Fibroblast of pulmonary artery (primary cell): ENCODE measurements around the gene C16orf46.
A peak's percentile ranks its signal among the peaks of the same experiment; 100 is the strongest.

Source experiments
- DNase-seq: peaks from one replicate; pipeline ENCODE4 v3.0.0-alpha.2; 2010; ENCODE audit warnings: low read depth
- H3K4me3 ChIP-seq: replicated peaks from 2 replicates; pipeline ENCODE4 v1.5.1; 2011; ENCODE audit warnings: low read depth, mild to moderate bottlenecking, control low read depth, low read length, moderate library complexity
- TF ChIP-seq, protein P1 (sequence below): IDR thresholded peaks from 2 replicates; pipeline ENCODE4 v1.5.1; 2011; ENCODE audit warnings: mild to moderate bottlenecking, control low read depth, low read length, inconsistent platforms; ENCODE audit errors: missing control alignments

C16orf46 gene

DNA sequence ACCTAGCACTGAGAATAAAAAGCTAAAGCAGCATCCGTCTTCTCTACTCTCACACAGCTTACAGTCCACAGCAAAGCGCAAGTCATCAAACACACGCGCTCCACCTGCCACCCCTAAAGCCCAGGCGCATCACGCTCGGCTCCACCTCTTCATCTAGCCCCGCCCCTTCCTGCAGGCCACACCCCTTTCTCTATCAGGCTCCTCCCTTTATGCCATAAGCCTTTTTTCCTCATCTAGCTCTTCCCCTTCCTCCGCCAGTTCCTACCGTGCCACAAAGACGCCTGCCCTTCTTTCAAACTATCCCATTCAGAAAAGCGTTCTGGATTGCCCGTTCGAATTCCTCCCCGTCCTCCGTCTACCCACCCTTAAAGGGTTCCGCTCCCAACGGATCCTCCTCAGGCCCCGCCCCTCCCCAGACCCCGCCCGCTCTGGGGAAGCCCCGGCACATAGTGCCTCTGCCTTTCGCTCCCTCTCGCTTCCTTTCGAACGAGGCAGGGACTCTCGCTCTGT, 417 bp downstream of the C16orf46 start:
- peak overlapping the region; percentile 80 for H3K4me3 ChIP-seq
- TF ChIP-seq, protein P1, sequence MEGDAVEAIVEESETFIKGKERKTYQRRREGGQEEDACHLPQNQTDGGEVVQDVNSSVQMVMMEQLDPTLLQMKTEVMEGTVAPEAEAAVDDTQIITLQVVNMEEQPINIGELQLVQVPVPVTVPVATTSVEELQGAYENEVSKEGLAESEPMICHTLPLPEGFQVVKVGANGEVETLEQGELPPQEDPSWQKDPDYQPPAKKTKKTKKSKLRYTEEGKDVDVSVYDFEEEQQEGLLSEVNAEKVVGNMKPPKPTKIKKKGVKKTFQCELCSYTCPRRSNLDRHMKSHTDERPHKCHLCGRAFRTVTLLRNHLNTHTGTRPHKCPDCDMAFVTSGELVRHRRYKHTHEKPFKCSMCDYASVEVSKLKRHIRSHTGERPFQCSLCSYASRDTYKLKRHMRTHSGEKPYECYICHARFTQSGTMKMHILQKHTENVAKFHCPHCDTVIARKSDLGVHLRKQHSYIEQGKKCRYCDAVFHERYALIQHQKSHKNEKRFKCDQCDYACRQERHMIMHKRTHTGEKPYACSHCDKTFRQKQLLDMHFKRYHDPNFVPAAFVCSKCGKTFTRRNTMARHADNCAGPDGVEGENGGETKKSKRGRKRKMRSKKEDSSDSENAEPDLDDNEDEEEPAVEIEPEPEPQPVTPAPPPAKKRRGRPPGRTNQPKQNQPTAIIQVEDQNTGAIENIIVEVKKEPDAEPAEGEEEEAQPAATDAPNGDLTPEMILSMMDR: no peak
- DNase-seq: peak; percentile 77

DNA sequence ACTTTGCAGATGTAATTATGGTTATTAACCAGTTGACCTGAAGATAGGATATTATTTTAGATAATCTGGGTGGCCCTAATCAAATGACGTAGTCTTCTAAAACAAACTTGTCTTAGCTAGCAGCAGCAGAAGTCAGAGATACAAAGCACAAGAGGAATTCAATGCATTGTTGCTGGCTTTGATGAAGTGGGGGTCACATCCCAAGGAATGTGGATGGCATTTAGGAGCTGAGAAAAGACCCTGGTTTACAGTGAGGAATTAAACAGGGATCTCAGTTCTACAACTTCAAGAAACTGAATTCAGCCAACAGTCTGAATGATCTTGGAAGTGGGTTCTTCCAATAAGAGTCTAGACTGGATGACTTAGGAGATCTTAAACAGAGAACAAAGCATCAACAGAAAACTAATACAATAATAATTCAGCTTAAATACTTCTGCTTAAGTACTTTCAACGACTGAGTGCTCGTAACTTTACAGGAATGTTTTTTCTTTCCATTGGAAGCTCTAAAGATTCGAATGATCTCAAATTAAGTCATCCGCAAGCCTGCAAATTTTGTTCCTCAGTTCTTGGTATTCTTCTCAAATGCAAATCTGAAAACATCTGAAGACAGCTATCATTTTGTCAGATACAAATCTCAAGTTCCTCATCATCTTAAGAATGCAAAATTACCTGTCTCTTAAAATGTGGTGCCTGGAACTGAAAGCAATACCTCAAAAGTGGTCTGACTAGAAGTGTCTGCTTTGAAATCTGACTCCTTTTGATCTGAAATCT, 3.3 kb downstream of the C16orf46 start:
- no peak overlapping the region for H3K4me3 ChIP-seq
- TF ChIP-seq, protein P1: no peak
- DNase-seq: no peak

GRCh38 chr16:81071805-81072204, 5.2 kb downstream of the C16orf46 start:
- peak; percentile 14 for DNase-seq
- no peak overlapping the region for H3K4me3 ChIP-seq
- TF ChIP-seq, protein P1: no peak

DNA sequence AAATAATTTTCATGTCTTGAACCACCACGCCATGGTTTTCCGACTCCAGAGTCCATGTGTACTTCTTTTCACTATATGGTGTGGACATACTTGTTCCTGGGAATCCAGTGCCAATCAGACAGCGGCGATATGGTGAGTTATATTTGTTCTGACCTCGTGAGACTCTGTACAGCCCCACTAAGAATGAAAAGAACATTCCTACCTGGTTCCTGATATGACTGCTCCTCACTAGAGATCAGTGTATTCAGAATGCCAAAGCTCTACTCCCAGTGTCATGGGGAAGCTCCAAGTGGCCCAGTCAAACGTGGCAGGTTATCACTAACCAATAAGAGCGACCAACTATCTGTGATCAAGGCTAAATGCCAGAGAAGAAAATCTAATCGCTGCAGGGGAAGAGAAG, 6.1 kb downstream of the C16orf46 start:
- TF ChIP-seq, protein P1: no peak
- H3K4me3 ChIP-seq: no peak overlapping the region

DNA sequence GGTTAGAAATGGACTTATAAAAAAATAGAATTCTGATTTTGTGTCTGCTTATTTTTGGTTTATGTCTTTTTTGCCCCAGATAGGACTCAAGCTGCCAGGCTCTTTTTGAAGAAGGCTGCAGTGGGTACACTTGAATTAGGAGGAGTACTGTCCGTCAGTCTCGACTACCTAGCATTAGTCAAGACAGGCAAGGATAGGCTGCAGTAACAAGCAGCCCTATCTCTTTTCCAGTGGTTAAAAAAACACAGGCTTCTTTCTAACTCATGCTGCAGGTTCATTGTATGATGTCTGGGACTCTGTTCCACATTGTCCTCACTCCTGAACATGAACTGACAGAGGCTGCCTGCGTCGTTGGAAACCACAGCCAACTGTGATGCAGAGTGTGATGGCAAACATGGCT, 8.0 kb downstream of the C16orf46 start:
- no peak for DNase-seq
- TF ChIP-seq, protein P1: no peak

More for the DNA sequence above, 6.1 kb downstream of the C16orf46 start:
- no peak for DNase-seq

DNA sequence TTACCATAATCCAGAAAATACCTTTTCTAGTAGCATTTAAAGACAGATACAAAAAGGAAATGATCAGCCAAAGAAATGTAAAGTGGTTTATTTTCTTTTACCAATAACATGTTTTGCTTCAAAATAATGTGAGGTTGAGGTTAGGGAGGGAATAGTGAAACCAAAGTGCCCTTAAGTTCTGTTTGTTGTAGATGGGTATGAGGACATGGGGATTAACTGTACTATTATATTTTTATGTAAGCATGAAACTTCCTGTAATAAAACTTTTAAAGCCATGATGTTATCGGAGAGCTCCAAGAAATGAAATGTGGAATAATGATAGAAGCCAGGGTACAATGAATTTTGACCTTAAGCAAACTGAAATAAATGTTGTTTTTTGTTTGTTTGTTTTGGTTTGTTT, 9.9 kb downstream of the C16orf46 start:
- TF ChIP-seq, protein P1: no peak
- no peak overlapping the region for H3K4me3 ChIP-seq
- no peak for DNase-seq

More for the DNA sequence above, 8.0 kb downstream of the C16orf46 start:
- no peak overlapping the region for H3K4me3 ChIP-seq

GRCh38 chr16:81066681-81067080, 10.4 kb downstream of the C16orf46 start:
- TF ChIP-seq, protein P1: no peak
- no peak for DNase-seq

More at GRCh38 chr16:81066681-81067080, 10.4 kb downstream of the C16orf46 start:
- no peak overlapping the region for H3K4me3 ChIP-seq
